GM21717 (cell line): Measurements from ENCODE around the gene GCNA.
"Not testable (repeated sequence)": the region's sequence is repeated elsewhere in the genome, so short reads cannot be mapped to it uniquely, and the experiment has no call there.

Experiments
- ATAC-seq: cut with Tn5 transposase; IDR thresholded peaks from one replicate; pipeline ENCODE4 v1.9.1; 2021; ENCODE audit warnings: mild to moderate bottlenecking, moderate library complexity; ENCODE audit not compliant: unreplicated experiment

The GCNA gene

GRCh38 chrX:71556036-71556435, 22.2 kb upstream of the GCNA start:
- ATAC-seq, result no peak

- no peak for ATAC-seq
These were observed 19.3 kb upstream of the GCNA start for GRCh38 chrX:71558920-71559319.

GRCh38 chrX:71559773-71560172, 18.5 kb upstream of the GCNA start:
- ATAC-seq, result not testable (repeated sequence)

GRCh38 chrX:71563921-71564320, 14.3 kb upstream of the GCNA start:
- ATAC-seq, result no peak

- no peak for ATAC-seq
These were observed 12.7 kb upstream of the GCNA start for GRCh38 chrX:71565474-71566041.

- ATAC-seq, result not testable (repeated sequence)
These were observed 6.8 kb upstream of the GCNA start for GRCh38 chrX:71571390-71571789.

GRCh38 chrX:71573590-71573989, 4.6 kb upstream of the GCNA start:
- no peak for ATAC-seq

- no peak for ATAC-seq
These were observed 555 bp upstream of the GCNA start for GRCh38 chrX:71577682-71578081.

- ATAC-seq, result no peak
These were observed 1.1 kb downstream of the GCNA start for GRCh38 chrX:71579136-71579989.

- no peak for ATAC-seq
These were observed 1.7 kb downstream of the GCNA start for GRCh38 chrX:71579990-71580380.

GRCh38 chrX:71581210-71581609, 3.0 kb downstream of the GCNA start:
- ATAC-seq, result no peak

GRCh38 chrX:71586929-71587328, 8.7 kb downstream of the GCNA start:
- ATAC-seq, result no peak

- not testable (repeated sequence) for ATAC-seq
These were observed 15.0 kb downstream of the GCNA start for GRCh38 chrX:71593210-71593609.

- no peak for ATAC-seq
These were observed 21.7 kb downstream of the GCNA start for GRCh38 chrX:71599965-71600364.

GRCh38 chrX:71603618-71604017, 25.4 kb downstream of the GCNA start:
- ATAC-seq, result no peak

- no peak for ATAC-seq
These were observed 25.9 kb downstream of the GCNA start for GRCh38 chrX:71604141-71604540.

GRCh38 chrX:71604796-71605568, 26.7 kb downstream of the GCNA start:
- no peak for ATAC-seq

GRCh38 chrX:71606536-71607216, 28.4 kb downstream of the GCNA start:
- no peak for ATAC-seq

GRCh38 chrX:71607488-71607887, 29.3 kb downstream of the GCNA start:
- no peak for ATAC-seq

GRCh38 chrX:71609095-71609750, 31.0 kb downstream of the GCNA start:
- no peak for ATAC-seq

GRCh38 chrX:71611736-71612135, 33.5 kb downstream of the GCNA start:
- not testable (repeated sequence) for ATAC-seq
